Gastrocnemius medialis (tissue), 4 donors: ENCODE results near the gene PDZRN3.

ENCODE experiments used
- CTCF ChIP-seq, 5 experiments: fragments of 450-650 bp in 3 of 5; fragments of 200-600 bp in 2 of 5; sonication (generic) in 2 of 5; IDR thresholded peaks in 4 of 5; conservative IDR thresholded peaks in 1 of 5; 1 replicate in 4 of 5; 2 replicates in 1 of 5; pipeline ENCODE4 v1.5.1; 2016 to 2019; ENCODE audit warnings: antibody characterized with exemption in 5 of 5, mild to moderate bottlenecking in 3 of 5, moderate library complexity in 3 of 5
- POLR2A ChIP-seq, 2 donors: fragments of 450-650 bp; IDR thresholded peaks; one replicate each; pipeline ENCODE4 v1.6.1; 2017; ENCODE audit warnings: antibody characterized with exemption in 2 of 2, mild to moderate bottlenecking in 2 of 2, moderate library complexity in 2 of 2

GRCh38 chr3:73571238-73571794 is 53.4 kb downstream of the PDZRN3 start:
- TF ChIP-seq CTCF (IDR thresholded peaks at IDR 0.05 in 4 of 5, conservative IDR thresholded peaks at IDR 0.05 in 1 of 5) (no peak), POLR2A (IDR thresholded peaks at IDR 0.05) (no peak)
